Right lobe of liver (tissue), 6 donors: ENCODE results near the gene TSC1. TPM values are rescaled to one million over a fixed set of nuclear protein-coding genes. Genes with fewer than 3 reads are reported as not detected.

Experiments
- ATAC-seq, 4 donors: fragments of 200-7000 bp; cut with Tn5 transposase; one replicate each; pipeline ENCODE4 v1.9.1; 2020; ENCODE audit warnings: mild to moderate bottlenecking in 4 of 4, moderate library complexity in 4 of 4
- DNase-seq, 3 donors: peaks; one replicate each; pipeline ENCODE4 v3.0.0-alpha.2; 2020
- H3K27ac ChIP-seq, 3 donors: fragments of 200-600 bp; one replicate each; pipeline ENCODE4 v1.8.0; 2022
- H3K27me3 ChIP-seq, 2 donors: fragments of 200-600 bp; one replicate each; pipeline ENCODE4 v1.8.0; 2022
- H3K36me3 ChIP-seq, 4 donors: fragments of 200-600 bp; sonication (generic) in 1 of 4; one replicate each; pipeline versions ENCODE4 v1.5.1 to v1.8.0; 2017 to 2022; ENCODE audit warnings: control low read depth in 1 of 4
- H3K4me1 ChIP-seq, 4 donors: fragments of 200-600 bp; sonication (generic) in 1 of 4; one replicate each; pipeline versions ENCODE4 v1.5.1 to v1.8.0; 2017 to 2022; ENCODE audit warnings: control low read depth in 1 of 4
- H3K4me3 ChIP-seq, 3 donors: fragments of 200-600 bp; one replicate each; pipeline ENCODE4 v1.8.0; 2022
- H3K9me3 ChIP-seq, 4 donors: fragments of 200-600 bp; sonication (generic) in 1 of 4; one replicate each; pipeline versions ENCODE4 v1.5.1 to v1.8.0; 2017 to 2022; ENCODE audit warnings: control low read depth in 1 of 4
- CTCF ChIP-seq, 4 donors: fragments of 200-600 bp in 3 of 4; fragments of 450-650 bp in 1 of 4; IDR thresholded peaks; one replicate each; pipeline versions ENCODE4 v1.5.1 to v1.8.0; 2016 to 2022; ENCODE audit warnings: antibody characterized with exemption in 4 of 4, mild to moderate bottlenecking in 2 of 4
- POLR2A ChIP-seq: fragments of 450-650 bp; IDR thresholded peaks from one replicate; pipeline ENCODE4 v1.6.1; 2017; ENCODE audit warnings: antibody characterized with exemption, mild to moderate bottlenecking
- WGBS: methylation state at CpG from one replicate; pipeline ENCODE4 v1.1.6; 2018; ENCODE audit warnings: low coverage, low lambda C conversion rate; ENCODE audit not compliant: insufficient coverage; ENCODE audit errors: missing lambda C conversion rate; 5-methylcytosine and 5-hydroxymethylcytosine counted together
- intact Hi-C, 2 donors: fragments of 100-400 bp; cut with DNase I; formaldehyde crosslinking; loops; one replicate each; pipeline versions ENCODE4 v1.11.2 to v1.14.1; 2022
- total RNA-seq, 6 experiments: library from RNA; depleted of rRNA in 2 of 6; stranded (reverse); fragments of >200 nt in 2 of 6; fragmentation: NEBNext Ultra II Directional in 3 of 6; extraction: Animal tissue kit (Norgen Biotek cat#: 25700) in 3 of 6; gene quantifications; one replicate each; pipeline versions ENCODE4 v1.1.0 to v1.2.4, GENCODE V29; 2016 to 2023
- donor health status: DM: no; HTN: yes; CAD: no.
- donor health status: DM: no; HTN: no; CAD: no.
- donor health status: DM: no; HTN: no; CAD: no.
- donor health status: DM: no; HTN: yes; CAD: no.
- donor health status: DM: no; HTN: yes; CAD: no.

The TSC1 gene
- total RNA-seq, 6 experiments from 2014 or later: 14.2 to 22.8 (median 18.3) TPM

- 61% methylated on average over 4 of the region's 12 CpGs for WGBS
- Histone ChIP-seq H3K27ac (no peak overlapping the region), H3K9me3 (no peaks in the 10 kb centered on the region), H3K27me3 (no peaks in the 10 kb centered on the region), H3K4me1 (no peaks in the 10 kb centered on the region), H3K4me3 (no peak overlapping the region), H3K36me3 (no peaks in the 10 kb centered on the region)
- intact Hi-C loops: no loop called here
- TF ChIP-seq CTCF (IDR thresholded peaks at IDR 0.05): no peak
- no peak for TF ChIP-seq POLR2A
- ATAC-seq: no peak
- no peak for DNase-seq
Observed at GRCh38 chr9:132863096-132863495, 81.3 kb downstream of the TSC1 start.

DNA sequence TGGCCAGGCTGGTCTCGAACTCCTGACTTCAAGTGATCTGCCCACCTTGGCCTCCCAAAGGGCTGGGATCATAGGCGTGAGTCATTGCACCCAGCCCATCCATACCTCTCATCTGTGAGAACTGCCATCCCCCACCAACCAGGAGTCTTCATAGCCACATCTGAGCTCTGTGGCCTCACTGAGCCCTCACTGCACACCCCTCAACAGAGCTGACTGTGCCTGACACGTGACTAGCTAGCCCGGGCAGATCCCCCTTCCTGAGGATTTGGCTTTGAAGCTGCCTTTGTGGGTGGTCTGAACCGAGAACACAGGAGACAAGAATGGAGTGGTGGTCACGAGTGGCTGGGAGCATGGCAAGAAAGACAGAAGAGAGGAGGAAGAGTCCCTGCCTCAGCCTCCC is 81.9 kb downstream of the TSC1 start:
- no peaks in the 10 kb centered on the region for H3K4me1 ChIP-seq
- intact Hi-C loops: no loop called here
- no peaks in the 10 kb centered on the region for H3K9me3 ChIP-seq
- no peak overlapping the region for H3K27ac ChIP-seq
- DNase-seq: no peak
- no peak for TF ChIP-seq CTCF (IDR thresholded peaks at IDR 0.05)
- no peak for TF ChIP-seq POLR2A
- no peaks in the 10 kb centered on the region for H3K36me3 ChIP-seq
- ATAC-seq: no peak
- no peak overlapping the region for H3K4me3 ChIP-seq
- H3K27me3 ChIP-seq: no peaks in the 10 kb centered on the region
- WGBS: 66% methylated on average over 5 of the region's 6 CpGs

DNA sequence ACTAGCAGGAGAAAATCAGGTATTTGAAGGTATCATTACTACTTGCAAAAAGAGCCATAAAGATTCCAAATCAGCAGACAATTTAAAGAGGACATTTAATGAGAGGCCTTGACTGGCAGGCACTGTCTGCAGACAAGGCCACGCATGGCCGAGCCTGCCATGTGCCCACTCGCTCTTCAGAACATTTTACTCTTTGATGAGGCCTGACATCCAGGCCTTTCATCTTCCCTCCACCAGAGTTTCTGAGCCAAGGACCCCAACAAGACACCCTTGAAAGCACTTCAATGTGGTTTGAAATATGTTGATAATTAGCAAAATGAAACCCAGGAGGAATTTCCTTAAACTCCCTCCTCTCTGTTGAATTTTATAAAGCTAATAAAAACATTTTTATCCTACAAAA is 82.8 kb downstream of the TSC1 start:
- H3K4me1 ChIP-seq: no peaks in the 10 kb centered on the region
- H3K27me3 ChIP-seq: no peaks in the 10 kb centered on the region
- H3K36me3 ChIP-seq: no peaks in the 10 kb centered on the region
- no peak for ATAC-seq
- intact Hi-C loops: no loop called here
- H3K9me3 ChIP-seq: no peaks in the 10 kb centered on the region
- 94% methylated on average over 3 of the region's 3 CpGs for WGBS
- no peak for TF ChIP-seq CTCF (IDR thresholded peaks at IDR 0.05)
- TF ChIP-seq POLR2A: no peak
- H3K27ac ChIP-seq: no peak overlapping the region
- DNase-seq: no peak
- no peak overlapping the region for H3K4me3 ChIP-seq

- ATAC-seq (no peak), DNase-seq (no peak)
- TF ChIP-seq POLR2A: no peak
- no peak for TF ChIP-seq CTCF (IDR thresholded peaks at IDR 0.05)
- intact Hi-C loops: no loop called here
- H3K27me3 ChIP-seq: no peaks in the 10 kb centered on the region
- H3K4me3 ChIP-seq: no peak overlapping the region
- no peaks in the 10 kb centered on the region for H3K4me1 ChIP-seq
- H3K9me3 ChIP-seq: no peaks in the 10 kb centered on the region
- H3K36me3 ChIP-seq: no peaks in the 10 kb centered on the region
- WGBS: 69% methylated on average over 5 of the region's 7 CpGs
- no peak overlapping the region for H3K27ac ChIP-seq
Observed at GRCh38 chr9:132858751-132859150, 85.7 kb downstream of the TSC1 start.
